Esophagus muscularis mucosa (tissue), 4 donors: ENCODE measurements around the gene ANP32B.

Experiments used
- CTCF ChIP-seq, 3 experiments: fragments of 200-600 bp in 2 of 3; fragments of 450-650 bp in 1 of 3; sonication (generic) in 2 of 3; IDR thresholded peaks; one replicate each; pipeline ENCODE4 v1.5.1; 2017 to 2019; ENCODE audit warnings: antibody characterized with exemption in 3 of 3, mild to moderate bottlenecking in 2 of 3, moderate library complexity in 1 of 3
- EP300 ChIP-seq: sonication (generic); formaldehyde crosslinking; IDR thresholded peaks from one replicate; pipeline ENCODE4 v1.6.1; 2017; ENCODE audit warnings: antibody characterized with exemption
- POLR2A ChIP-seq: fragments of 450-650 bp; IDR thresholded peaks from one replicate; pipeline ENCODE4 v1.6.1; 2017; ENCODE audit warnings: antibody characterized with exemption, moderate library complexity, mild to moderate bottlenecking, low read depth

- TF ChIP-seq CTCF (IDR thresholded peaks at IDR 0.05): no peak
- TF ChIP-seq POLR2A: no peak
- TF ChIP-seq EP300: no peak
Measured at GRCh38 chr9:98010445-98010844, 27.3 kb downstream of the ANP32B start.
